Measurements from ENCODE around the gene EIF4G3. TPM values are rescaled to one million over a fixed set of nuclear protein-coding genes. Genes with fewer than 3 reads are reported as not detected.
"Not testable (repeated sequence)": the region's sequence is repeated elsewhere in the genome, so short reads cannot be mapped to it uniquely, and the experiment has no call there.

The EIF4G3 gene
- total RNA-seq, 1 experiment from 2014 or later = 55.4 TPM

DNA sequence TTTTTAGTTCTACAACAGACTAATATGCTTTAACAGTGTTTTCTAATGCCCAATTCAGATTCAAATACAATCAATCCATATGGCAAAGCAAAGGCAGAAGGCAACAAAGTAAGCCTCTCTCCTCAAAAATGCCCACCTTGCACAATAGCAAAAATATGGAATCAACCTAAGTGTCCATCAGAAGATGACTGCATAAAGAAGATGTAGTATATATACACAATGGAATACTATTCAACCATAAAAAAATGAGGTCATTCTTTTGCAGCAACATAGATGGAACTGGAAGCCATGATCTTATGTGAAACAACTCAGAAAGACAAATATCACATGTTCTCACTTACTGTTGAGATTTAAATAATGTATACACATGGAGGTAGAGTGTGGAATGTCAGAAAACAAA is 80.7 kb downstream of the EIF4G3 start:
- Mint-ChIP-seq H3K36me3 (ENCODE audit: insufficient read depth, unreplicated experiment) (peaks cover 22% of the 10 kb centered on the region), H3K27ac (ENCODE audit: unreplicated experiment) (no peak overlapping the region), H3K27me3 (ENCODE audit: insufficient read depth, unreplicated experiment) (no peaks in the 10 kb centered on the region), H3K4me3 (ENCODE audit: unreplicated experiment) (no peak overlapping the region), H3K9me3 (ENCODE audit: unreplicated experiment) (no peaks in the 10 kb centered on the region), H3K4me1 (ENCODE audit: low read depth, unreplicated experiment) (no peaks in the 10 kb centered on the region)
- H3K36me3 ChIP-seq (ENCODE audit: control insufficient read depth, insufficient read depth, low read length) = no peaks in the 10 kb centered on the region
- TF ChIP-seq, protein P1, sequence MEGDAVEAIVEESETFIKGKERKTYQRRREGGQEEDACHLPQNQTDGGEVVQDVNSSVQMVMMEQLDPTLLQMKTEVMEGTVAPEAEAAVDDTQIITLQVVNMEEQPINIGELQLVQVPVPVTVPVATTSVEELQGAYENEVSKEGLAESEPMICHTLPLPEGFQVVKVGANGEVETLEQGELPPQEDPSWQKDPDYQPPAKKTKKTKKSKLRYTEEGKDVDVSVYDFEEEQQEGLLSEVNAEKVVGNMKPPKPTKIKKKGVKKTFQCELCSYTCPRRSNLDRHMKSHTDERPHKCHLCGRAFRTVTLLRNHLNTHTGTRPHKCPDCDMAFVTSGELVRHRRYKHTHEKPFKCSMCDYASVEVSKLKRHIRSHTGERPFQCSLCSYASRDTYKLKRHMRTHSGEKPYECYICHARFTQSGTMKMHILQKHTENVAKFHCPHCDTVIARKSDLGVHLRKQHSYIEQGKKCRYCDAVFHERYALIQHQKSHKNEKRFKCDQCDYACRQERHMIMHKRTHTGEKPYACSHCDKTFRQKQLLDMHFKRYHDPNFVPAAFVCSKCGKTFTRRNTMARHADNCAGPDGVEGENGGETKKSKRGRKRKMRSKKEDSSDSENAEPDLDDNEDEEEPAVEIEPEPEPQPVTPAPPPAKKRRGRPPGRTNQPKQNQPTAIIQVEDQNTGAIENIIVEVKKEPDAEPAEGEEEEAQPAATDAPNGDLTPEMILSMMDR (IDR thresholded peaks at IDR 0.05; ENCODE audit: insufficient read depth in 1 of 2, low read depth in 1 of 2, low read length in 1 of 2, severe bottlenecking in 1 of 2, unreplicated experiment in 1 of 2) = no peak
- no peaks in the 10 kb centered on the region for H3K27me3 ChIP-seq (replicated peaks; ENCODE audit: control insufficient read depth, insufficient read depth, low read length)
- H3K4me3 ChIP-seq (ENCODE audit: low read depth, low read length) = no peak overlapping the region
- peaks cover 3% of the 10 kb centered on the region; the same call in 1 of the 2 replicates for H3K4me1 ChIP-seq
- no peak for DNase-seq
- intact Hi-C loops (cut with micrococcal nuclease; ENCODE audit: unreplicated experiment) = no loop called here
- ChIA-PET POLR2A (no interaction called here), CTCF (no interaction called here)
- H3K9me3 ChIP-seq = no peaks in the 10 kb centered on the region
- BruUV-seq (replicated peaks) = no TSS peak

DNA sequence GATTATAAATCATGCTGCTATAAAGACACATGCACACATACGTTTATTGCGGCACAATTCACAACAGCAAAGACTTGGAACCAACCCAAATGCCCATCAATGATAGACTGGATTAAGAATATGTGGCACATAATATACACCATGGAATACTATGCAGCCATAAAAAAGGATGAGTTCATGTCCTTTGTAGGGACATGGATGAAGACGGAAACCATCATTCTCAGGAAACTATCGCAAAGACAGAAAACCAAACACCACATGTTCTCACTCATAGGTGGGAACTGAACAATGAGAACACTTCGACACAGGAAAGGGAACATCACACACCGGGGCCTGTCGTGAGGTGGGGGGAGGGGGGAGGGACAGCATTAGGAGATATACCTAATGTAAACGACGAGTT is 82.4 kb downstream of the EIF4G3 start:
- H3K9me3 Mint-ChIP-seq (ENCODE audit: unreplicated experiment); H3K36me3 ChIP-seq (ENCODE audit: control insufficient read depth, insufficient read depth, low read length); H3K27me3 Mint-ChIP-seq (ENCODE audit: insufficient read depth, unreplicated experiment); CTCF ChIA-PET; H3K4me3 ChIP-seq (ENCODE audit: low read depth, low read length); H3K4me1 Mint-ChIP-seq (ENCODE audit: low read depth, unreplicated experiment); H3K4me3 Mint-ChIP-seq (ENCODE audit: unreplicated experiment); H3K27ac Mint-ChIP-seq (ENCODE audit: unreplicated experiment); intact Hi-C loops (cut with micrococcal nuclease; ENCODE audit: unreplicated experiment); H3K4me1 ChIP-seq; BruUV-seq (replicated peaks); DNase-seq; H3K9me3 ChIP-seq; POLR2A ChIA-PET; H3K27me3 ChIP-seq (replicated peaks; ENCODE audit: control insufficient read depth, insufficient read depth, low read length): not testable (repeated sequence)
- peaks cover 16% of the 10 kb centered on the region for H3K36me3 Mint-ChIP-seq (ENCODE audit: insufficient read depth, unreplicated experiment)

GRCh38 chr1:21093271-21093958 is 83.3 kb downstream of the EIF4G3 start:
- H3K27me3 Mint-ChIP-seq (ENCODE audit: insufficient read depth, unreplicated experiment); H3K4me1 ChIP-seq; H3K4me1 Mint-ChIP-seq (ENCODE audit: low read depth, unreplicated experiment); H3K27me3 ChIP-seq (replicated peaks; ENCODE audit: control insufficient read depth, insufficient read depth, low read length); POLR2A ChIA-PET; H3K4me3 Mint-ChIP-seq (ENCODE audit: unreplicated experiment); H3K4me3 ChIP-seq (ENCODE audit: low read depth, low read length); H3K9me3 ChIP-seq; H3K27ac Mint-ChIP-seq (ENCODE audit: unreplicated experiment); intact Hi-C loops (cut with micrococcal nuclease; ENCODE audit: unreplicated experiment); BruUV-seq (replicated peaks); H3K36me3 ChIP-seq (ENCODE audit: control insufficient read depth, insufficient read depth, low read length); DNase-seq; CTCF ChIA-PET; H3K9me3 Mint-ChIP-seq (ENCODE audit: unreplicated experiment): not testable (repeated sequence)
- H3K36me3 Mint-ChIP-seq (ENCODE audit: insufficient read depth, unreplicated experiment) = peaks cover 16% of the 10 kb centered on the region

- CTCF ChIA-PET; H3K27me3 ChIP-seq (replicated peaks; ENCODE audit: control insufficient read depth, insufficient read depth, low read length); BruUV-seq (replicated peaks); H3K27me3 Mint-ChIP-seq (ENCODE audit: insufficient read depth, unreplicated experiment); H3K36me3 ChIP-seq (ENCODE audit: control insufficient read depth, insufficient read depth, low read length); POLR2A ChIA-PET; H3K4me3 Mint-ChIP-seq (ENCODE audit: unreplicated experiment); H3K4me1 Mint-ChIP-seq (ENCODE audit: low read depth, unreplicated experiment); DNase-seq; H3K4me1 ChIP-seq; H3K4me3 ChIP-seq (ENCODE audit: low read depth, low read length); intact Hi-C loops (cut with micrococcal nuclease; ENCODE audit: unreplicated experiment); H3K9me3 ChIP-seq; H3K27ac Mint-ChIP-seq (ENCODE audit: unreplicated experiment); H3K9me3 Mint-ChIP-seq (ENCODE audit: unreplicated experiment): not testable (repeated sequence)
- peaks cover 16% of the 10 kb centered on the region for H3K36me3 Mint-ChIP-seq (ENCODE audit: insufficient read depth, unreplicated experiment)
Observed at GRCh38 chr1:21092545-21092944, 84.2 kb downstream of the EIF4G3 start.

DNA sequence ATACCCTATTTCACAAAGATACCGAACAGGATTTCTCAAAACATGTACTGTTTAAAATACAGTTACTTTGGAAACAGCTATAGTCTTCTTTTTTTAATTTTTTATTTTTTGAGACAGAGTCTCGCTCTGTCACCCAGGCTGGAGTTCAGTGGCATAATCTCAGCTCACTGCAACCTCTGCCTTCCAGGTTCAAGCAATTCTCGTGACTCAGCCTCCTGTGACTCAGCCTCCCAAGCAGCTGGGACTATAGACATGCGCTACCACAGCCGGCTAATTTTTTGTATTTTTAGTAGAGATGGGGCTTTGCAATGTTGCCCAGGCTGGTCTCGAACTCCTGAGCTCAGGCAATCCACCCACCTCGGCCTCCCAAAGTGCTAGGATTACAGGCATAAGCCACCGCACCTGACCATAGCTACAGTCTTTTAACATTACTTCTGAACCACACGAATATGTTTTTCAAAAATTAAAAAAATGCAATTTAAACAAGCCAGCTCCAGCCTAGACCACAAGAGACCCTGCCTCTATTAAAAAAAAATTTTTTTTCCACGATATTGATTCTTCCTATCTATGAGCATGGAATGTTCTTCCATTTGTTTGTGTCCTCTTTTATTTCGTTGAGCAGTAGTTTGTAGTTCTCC is 85.5 kb downstream of the EIF4G3 start:
- H3K9me3 ChIP-seq; intact Hi-C loops (cut with micrococcal nuclease; ENCODE audit: unreplicated experiment); H3K27ac Mint-ChIP-seq (ENCODE audit: unreplicated experiment); POLR2A ChIA-PET; BruUV-seq (replicated peaks); H3K4me1 Mint-ChIP-seq (ENCODE audit: low read depth, unreplicated experiment); DNase-seq; H3K36me3 ChIP-seq (ENCODE audit: control insufficient read depth, insufficient read depth, low read length); CTCF ChIA-PET; H3K9me3 Mint-ChIP-seq (ENCODE audit: unreplicated experiment); H3K4me1 ChIP-seq; H3K4me3 Mint-ChIP-seq (ENCODE audit: unreplicated experiment); H3K27me3 ChIP-seq (replicated peaks; ENCODE audit: control insufficient read depth, insufficient read depth, low read length); H3K4me3 ChIP-seq (ENCODE audit: low read depth, low read length); H3K27me3 Mint-ChIP-seq (ENCODE audit: insufficient read depth, unreplicated experiment): not testable (repeated sequence)
- H3K36me3 Mint-ChIP-seq (ENCODE audit: insufficient read depth, unreplicated experiment) = peaks cover 21% of the 10 kb centered on the region
